LNCAP (cell line): ENCODE results near the gene NRP1.

ENCODE experiments used
- CTCF ChIP-seq: fragments of 450-650 bp; IDR thresholded peaks from 2 replicates; pipeline ENCODE4 v1.5.1; 2017; ENCODE audit warnings: mild to moderate bottlenecking

The NRP1 gene

GRCh38 chr10:33284945-33285344 lies 49.5 kb downstream of the NRP1 start:
- TF ChIP-seq CTCF = no peak

DNA sequence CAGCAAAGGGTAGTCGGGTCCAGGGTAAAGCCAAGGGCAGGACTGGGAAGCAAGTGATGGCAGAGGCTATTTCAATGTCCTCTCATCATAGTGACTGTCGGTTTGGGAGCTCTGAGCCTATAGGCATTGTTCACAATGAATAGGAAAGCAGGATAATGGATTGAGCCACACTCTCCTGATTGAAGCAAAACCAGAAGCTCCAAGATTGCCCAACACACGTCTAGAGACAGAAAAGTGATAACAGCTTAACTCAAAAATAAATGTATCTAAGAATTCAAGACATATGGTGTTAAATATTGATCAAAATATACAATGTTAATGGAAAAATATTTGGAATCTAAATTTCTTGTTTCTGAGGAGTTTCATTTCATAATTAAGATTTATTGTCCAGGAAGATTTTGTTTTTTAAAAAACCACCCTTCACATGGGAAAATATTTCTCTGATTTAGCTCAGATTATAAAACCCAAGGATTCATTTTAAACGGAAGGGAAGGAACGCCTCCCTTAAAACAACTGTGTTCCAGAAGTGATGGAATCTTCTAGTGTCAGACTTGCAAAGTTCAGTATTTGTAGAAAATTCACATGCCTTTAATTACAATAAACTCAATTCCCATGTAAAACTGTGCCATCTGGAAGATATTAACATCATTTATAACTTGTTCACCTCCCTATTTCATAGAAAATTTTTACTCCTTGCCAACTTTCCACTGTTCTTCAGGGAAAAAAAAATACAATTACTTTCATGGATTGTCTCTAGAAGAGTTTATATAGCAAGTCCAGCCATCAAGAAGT lies 54.5 kb downstream of the NRP1 start:
- no peak for TF ChIP-seq CTCF

GRCh38 chr10:33279276-33279675 lies 55.2 kb downstream of the NRP1 start:
- TF ChIP-seq CTCF = no peak

DNA sequence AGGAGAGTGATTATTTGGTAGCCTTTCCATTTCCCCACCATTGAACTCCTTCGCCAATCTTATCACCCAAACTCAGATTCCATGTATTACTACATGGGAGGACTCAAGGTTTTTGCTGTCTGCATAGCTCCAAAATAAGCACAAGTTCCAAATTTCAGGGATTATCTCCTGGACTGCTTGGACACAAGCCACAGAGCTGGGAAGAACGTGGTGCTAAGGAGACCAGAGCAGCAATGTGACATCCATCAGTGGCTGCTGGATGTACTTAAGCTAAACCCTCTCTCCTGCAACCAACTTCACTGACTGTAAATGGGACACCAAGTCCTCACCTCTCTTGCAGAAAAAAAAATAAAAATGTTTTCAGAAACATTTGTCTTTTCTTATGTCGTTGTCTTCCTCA lies 56.3 kb downstream of the NRP1 start:
- TF ChIP-seq CTCF = no peak

GRCh38 chr10:33277135-33277536 lies 57.3 kb downstream of the NRP1 start:
- no peak for TF ChIP-seq CTCF

- no peak for TF ChIP-seq CTCF
Measured at GRCh38 chr10:33276282-33276923, 58.1 kb downstream of the NRP1 start.

GRCh38 chr10:33274096-33274785 lies 60.2 kb downstream of the NRP1 start:
- TF ChIP-seq CTCF = no peak
